HEK293 (cell line): ENCODE measurements around the gene GNB2.

Experiments
- KLF16 ChIP-seq: fragments of 450-650 bp; formaldehyde crosslinking; IDR thresholded peaks from 2 replicates; pipeline ENCODE4 v1.5.1; 2017; ENCODE audit warnings: missing biosample characterization, missing genetic modification characterization
- MZF1 ChIP-seq: fragments of 450-650 bp; formaldehyde crosslinking; IDR thresholded peaks from 2 replicates; pipeline ENCODE4 v1.5.1; 2017; ENCODE audit warnings: missing biosample characterization, missing genetic modification characterization, borderline replicate concordance
- PRDM1 ChIP-seq: fragments of 450-650 bp; formaldehyde crosslinking; IDR thresholded peaks from 2 replicates; pipeline ENCODE4; 2016; ENCODE audit warnings: missing biosample characterization, missing genetic modification characterization
- SP2 ChIP-seq: fragments of 450-650 bp; formaldehyde crosslinking; IDR thresholded peaks from 2 replicates; pipeline ENCODE4 v1.5.1; 2016; ENCODE audit warnings: missing biosample characterization, missing genetic modification characterization
- SP7 ChIP-seq: fragments of 450-650 bp; formaldehyde crosslinking; IDR thresholded peaks from 2 replicates; pipeline ENCODE4 v1.5.1; 2016; ENCODE audit warnings: missing biosample characterization, missing genetic modification characterization
- ZBTB17 ChIP-seq: fragments of 450-650 bp; formaldehyde crosslinking; IDR thresholded peaks from 2 replicates; pipeline ENCODE4 v1.5.1; 2016; ENCODE audit warnings: missing biosample characterization, missing genetic modification characterization
- ZNF19 ChIP-seq: fragments of 450-650 bp; formaldehyde crosslinking; IDR thresholded peaks from 2 replicates; pipeline ENCODE4; 2016; ENCODE audit warnings: missing biosample characterization, missing genetic modification characterization, low read depth
- ZNF221 ChIP-seq: fragments of 450-650 bp; formaldehyde crosslinking; IDR thresholded peaks from 2 replicates; pipeline ENCODE4 v1.5.1; 2017; ENCODE audit warnings: missing biosample characterization, missing genetic modification characterization, borderline replicate concordance
- ZNF302 ChIP-seq: fragments of 450-650 bp; formaldehyde crosslinking; IDR thresholded peaks from 2 replicates; pipeline ENCODE4 v1.5.1; 2016; ENCODE audit warnings: missing biosample characterization, missing genetic modification characterization, low read depth
- ZNF529 ChIP-seq: fragments of 450-650 bp; formaldehyde crosslinking; IDR thresholded peaks from 2 replicates; pipeline ENCODE4 v1.5.1; 2017; ENCODE audit warnings: missing genetic modification characterization, missing biosample characterization; ENCODE audit not compliant: insufficient replicate concordance
- ZNF549 ChIP-seq: fragments of 450-650 bp; IDR thresholded peaks from 2 replicates; pipeline ENCODE4 v1.5.1; 2018; ENCODE audit warnings: missing biosample characterization, missing genetic modification characterization, mild to moderate bottlenecking, inconsistent platforms, moderate library complexity
- ZNF558 ChIP-seq: fragments of 450-650 bp; formaldehyde crosslinking; IDR thresholded peaks from 2 replicates; pipeline ENCODE4 v1.5.1; 2016; ENCODE audit warnings: missing biosample characterization, missing genetic modification characterization
- ZNF610 ChIP-seq: fragments of 450-650 bp; formaldehyde crosslinking; IDR thresholded peaks from 2 replicates; pipeline ENCODE4 v1.5.1; 2016; ENCODE audit warnings: missing biosample characterization, missing genetic modification characterization, borderline replicate concordance
- ZNF621 ChIP-seq: fragments of 450-650 bp; formaldehyde crosslinking; IDR thresholded peaks from 2 replicates; pipeline ENCODE4 v1.5.1; 2017; ENCODE audit warnings: missing biosample characterization, missing genetic modification characterization
- ZNF624 ChIP-seq: fragments of 450-650 bp; formaldehyde crosslinking; IDR thresholded peaks from 2 replicates; pipeline ENCODE4 v1.5.1; 2017; ENCODE audit warnings: missing biosample characterization, missing genetic modification characterization
- ZNF626 ChIP-seq: fragments of 450-650 bp; sonication (Bioruptor Pico); formaldehyde crosslinking; IDR thresholded peaks from 2 replicates; pipeline ENCODE4 v1.5.1; 2018; ENCODE audit warnings: missing biosample characterization, missing genetic modification characterization, inconsistent platforms
- ZNF670 ChIP-seq: fragments of 450-650 bp; formaldehyde crosslinking; IDR thresholded peaks from 2 replicates; pipeline ENCODE4 v1.5.1; 2016; ENCODE audit warnings: missing biosample characterization, missing genetic modification characterization, low read depth
- ZNF785 ChIP-seq: fragments of 450-650 bp; formaldehyde crosslinking; IDR thresholded peaks from 2 replicates; pipeline ENCODE4 v1.5.1; 2016; ENCODE audit warnings: missing biosample characterization, missing genetic modification characterization
- TF ChIP-seq, protein P1 (sequence below): fragments of 450-650 bp; formaldehyde crosslinking; IDR thresholded peaks from 2 replicates; pipeline ENCODE4 v1.5.1; 2017; ENCODE audit warnings: missing biosample characterization, missing genetic modification characterization
- TF ChIP-seq, protein P2 (sequence below): sonication (generic); formaldehyde crosslinking; IDR thresholded peaks from 2 replicates; pipeline ENCODE4 v1.8.1; 2022; ENCODE audit warnings: mild to moderate bottlenecking, moderate library complexity, missing genetic modification reagents
- TF ChIP-seq, protein P3 (sequence below): fragments of 450-650 bp; formaldehyde crosslinking; IDR thresholded peaks from 2 replicates; pipeline ENCODE4 v1.5.1; 2016; ENCODE audit warnings: missing biosample characterization, missing genetic modification characterization
- TF ChIP-seq, protein P4 (sequence below): fragments of 450-650 bp; formaldehyde crosslinking; IDR thresholded peaks from 2 replicates; pipeline ENCODE4 v1.5.1; 2016; ENCODE audit warnings: missing biosample characterization, missing genetic modification characterization
- TF ChIP-seq, protein P5 (sequence below): fragments of 450-650 bp; formaldehyde crosslinking; IDR thresholded peaks from 2 replicates; pipeline ENCODE4 v1.5.0; 2017; ENCODE audit warnings: missing biosample characterization, missing genetic modification characterization, borderline replicate concordance
- TF ChIP-seq, protein P6 (sequence below): fragments of 450-650 bp; formaldehyde crosslinking; IDR thresholded peaks from 2 replicates; pipeline ENCODE4 v1.5.1; 2016; ENCODE audit warnings: missing biosample characterization, missing genetic modification characterization
- TF ChIP-seq, protein P7 (sequence below): fragments of 450-650 bp; formaldehyde crosslinking; IDR thresholded peaks from 2 replicates; pipeline ENCODE4 v1.5.1; 2016; ENCODE audit warnings: missing biosample characterization, missing genetic modification characterization

The GNB2 gene

DNA sequence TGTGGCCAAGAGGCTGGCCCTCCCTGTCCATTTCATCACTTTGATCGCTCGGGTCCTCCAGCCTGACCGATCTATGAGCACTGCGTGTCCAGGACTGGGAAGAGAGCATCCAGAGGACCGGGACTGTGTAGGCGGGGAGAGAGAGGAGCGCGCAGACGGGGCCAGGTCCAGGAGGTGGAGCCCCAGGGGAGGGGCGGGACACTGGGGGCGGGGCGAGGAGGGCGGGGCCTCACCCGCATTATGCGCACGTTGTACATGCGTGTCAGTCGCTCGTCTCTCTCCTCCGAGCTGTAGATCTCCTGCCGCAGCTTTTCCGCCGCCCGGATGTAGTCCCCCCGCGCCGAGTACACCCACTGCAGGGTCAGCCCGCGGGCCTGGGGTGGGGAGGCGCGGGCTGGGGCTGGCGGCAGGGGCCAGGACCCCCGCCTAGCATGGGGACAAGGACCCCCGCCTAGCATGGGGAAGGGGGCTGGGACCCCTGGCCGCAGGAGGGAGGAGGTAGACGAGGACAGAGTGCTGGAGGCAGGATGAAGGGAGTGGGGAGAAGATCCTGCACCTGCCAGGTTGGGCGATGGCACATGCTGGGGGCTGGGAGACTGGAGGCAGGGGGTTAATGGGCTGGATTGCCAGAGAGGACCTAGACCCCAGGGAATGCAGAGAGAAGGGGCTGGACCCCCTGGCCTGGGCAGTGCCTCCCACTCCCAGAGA lies 46.9 kb upstream of the GNB2 start (continued):
- TF ChIP-seq, protein P1, sequence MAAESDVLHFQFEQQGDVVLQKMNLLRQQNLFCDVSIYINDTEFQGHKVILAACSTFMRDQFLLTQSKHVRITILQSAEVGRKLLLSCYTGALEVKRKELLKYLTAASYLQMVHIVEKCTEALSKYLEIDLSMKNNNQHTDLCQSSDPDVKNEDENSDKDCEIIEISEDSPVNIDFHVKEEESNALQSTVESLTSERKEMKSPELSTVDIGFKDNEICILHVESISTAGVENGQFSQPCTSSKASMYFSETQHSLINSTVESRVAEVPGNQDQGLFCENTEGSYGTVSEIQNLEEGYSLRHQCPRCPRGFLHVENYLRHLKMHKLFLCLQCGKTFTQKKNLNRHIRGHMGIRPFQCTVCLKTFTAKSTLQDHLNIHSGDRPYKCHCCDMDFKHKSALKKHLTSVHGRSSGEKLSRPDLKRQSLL (tag by site-specific recombination), result no peak
- TF ChIP-seq ZNF558 (tag by site-specific recombination) (no peak), ZNF549 (no peak), ZNF785 (tag by site-specific recombination) (no peak), ZBTB17 (tag by site-specific recombination) (peak; percentile 75), ZNF626 (tag by site-specific recombination) (no peak), ZNF610 (tag by site-specific recombination) (no peak), ZNF621 (tag by site-specific recombination) (no peak), ZNF670 (tag by site-specific recombination) (no peak), ZNF624 (tag by site-specific recombination) (no peak), PRDM1 (tag by site-specific recombination) (no peak), MZF1 (tag by site-specific recombination) (no peak), SP2 (tag by site-specific recombination) (peak; percentile 83), ZNF302 (tag by site-specific recombination) (no peak), ZNF19 (tag by site-specific recombination) (no peak), SP7 (0 out of 2 replicates have a peak, but pooled peaks have one; percentile 19), ZNF529 (no peak), ZNF221 (tag by site-specific recombination) (no peak), KLF16 (tag by site-specific recombination) (peak; percentile 49; the same call in 1 of the 2 replicates)
- TF ChIP-seq, protein P2, sequence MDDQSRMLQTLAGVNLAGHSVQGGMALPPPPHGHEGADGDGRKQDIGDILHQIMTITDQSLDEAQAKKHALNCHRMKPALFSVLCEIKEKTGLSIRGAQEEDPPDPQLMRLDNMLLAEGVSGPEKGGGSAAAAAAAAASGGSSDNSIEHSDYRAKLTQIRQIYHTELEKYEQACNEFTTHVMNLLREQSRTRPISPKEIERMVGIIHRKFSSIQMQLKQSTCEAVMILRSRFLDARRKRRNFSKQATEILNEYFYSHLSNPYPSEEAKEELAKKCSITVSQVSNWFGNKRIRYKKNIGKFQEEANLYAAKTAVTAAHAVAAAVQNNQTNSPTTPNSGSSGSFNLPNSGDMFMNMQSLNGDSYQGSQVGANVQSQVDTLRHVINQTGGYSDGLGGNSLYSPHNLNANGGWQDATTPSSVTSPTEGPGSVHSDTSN (CRISPR knock-in tag), result no peak
- TF ChIP-seq, protein P3, sequence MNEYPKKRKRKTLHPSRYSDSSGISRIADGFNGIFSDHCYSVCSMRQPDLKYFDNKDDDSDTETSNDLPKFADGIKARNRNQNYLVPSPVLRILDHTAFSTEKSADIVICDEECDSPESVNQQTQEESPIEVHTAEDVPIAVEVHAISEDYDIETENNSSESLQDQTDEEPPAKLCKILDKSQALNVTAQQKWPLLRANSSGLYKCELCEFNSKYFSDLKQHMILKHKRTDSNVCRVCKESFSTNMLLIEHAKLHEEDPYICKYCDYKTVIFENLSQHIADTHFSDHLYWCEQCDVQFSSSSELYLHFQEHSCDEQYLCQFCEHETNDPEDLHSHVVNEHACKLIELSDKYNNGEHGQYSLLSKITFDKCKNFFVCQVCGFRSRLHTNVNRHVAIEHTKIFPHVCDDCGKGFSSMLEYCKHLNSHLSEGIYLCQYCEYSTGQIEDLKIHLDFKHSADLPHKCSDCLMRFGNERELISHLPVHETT (tag by site-specific recombination), result no peak
- TF ChIP-seq, protein P4, sequence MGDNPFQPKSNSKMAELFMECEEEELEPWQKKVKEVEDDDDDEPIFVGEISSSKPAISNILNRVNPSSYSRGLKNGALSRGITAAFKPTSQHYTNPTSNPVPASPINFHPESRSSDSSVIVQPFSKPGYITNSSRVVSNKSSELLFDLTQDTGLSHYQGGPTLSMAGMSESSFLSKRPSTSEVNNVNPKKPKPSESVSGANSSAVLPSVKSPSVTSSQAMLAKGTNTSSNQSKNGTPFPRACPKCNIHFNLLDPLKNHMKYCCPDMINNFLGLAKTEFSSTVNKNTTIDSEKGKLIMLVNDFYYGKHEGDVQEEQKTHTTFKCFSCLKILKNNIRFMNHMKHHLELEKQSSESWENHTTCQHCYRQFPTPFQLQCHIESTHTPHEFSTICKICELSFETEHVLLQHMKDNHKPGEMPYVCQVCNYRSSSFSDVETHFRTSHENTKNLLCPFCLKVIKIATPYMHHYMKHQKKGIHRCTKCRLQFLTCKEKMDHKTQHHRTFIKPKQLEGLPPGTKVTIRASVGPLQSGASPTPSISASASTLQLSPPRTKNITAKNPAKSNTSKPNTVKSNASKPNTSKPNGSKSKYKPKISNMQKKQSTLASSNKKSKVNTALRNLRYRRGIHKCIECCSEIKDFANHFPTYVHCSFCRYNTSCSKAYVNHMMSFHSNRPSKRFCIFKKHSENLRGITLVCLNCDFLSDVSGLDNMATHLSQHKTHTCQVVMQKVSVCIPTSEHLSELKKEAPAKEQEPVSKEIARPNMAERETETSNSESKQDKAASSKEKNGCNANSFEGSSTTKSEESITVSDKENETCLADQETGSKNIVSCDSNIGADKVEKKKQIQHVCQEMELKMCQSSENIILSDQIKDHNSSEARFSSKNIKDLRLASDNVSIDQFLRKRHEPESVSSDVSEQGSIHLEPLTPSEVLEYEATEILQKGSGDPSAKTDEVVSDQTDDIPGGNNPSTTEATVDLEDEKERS (tag by site-specific recombination), result no peak
- TF ChIP-seq, protein P5, sequence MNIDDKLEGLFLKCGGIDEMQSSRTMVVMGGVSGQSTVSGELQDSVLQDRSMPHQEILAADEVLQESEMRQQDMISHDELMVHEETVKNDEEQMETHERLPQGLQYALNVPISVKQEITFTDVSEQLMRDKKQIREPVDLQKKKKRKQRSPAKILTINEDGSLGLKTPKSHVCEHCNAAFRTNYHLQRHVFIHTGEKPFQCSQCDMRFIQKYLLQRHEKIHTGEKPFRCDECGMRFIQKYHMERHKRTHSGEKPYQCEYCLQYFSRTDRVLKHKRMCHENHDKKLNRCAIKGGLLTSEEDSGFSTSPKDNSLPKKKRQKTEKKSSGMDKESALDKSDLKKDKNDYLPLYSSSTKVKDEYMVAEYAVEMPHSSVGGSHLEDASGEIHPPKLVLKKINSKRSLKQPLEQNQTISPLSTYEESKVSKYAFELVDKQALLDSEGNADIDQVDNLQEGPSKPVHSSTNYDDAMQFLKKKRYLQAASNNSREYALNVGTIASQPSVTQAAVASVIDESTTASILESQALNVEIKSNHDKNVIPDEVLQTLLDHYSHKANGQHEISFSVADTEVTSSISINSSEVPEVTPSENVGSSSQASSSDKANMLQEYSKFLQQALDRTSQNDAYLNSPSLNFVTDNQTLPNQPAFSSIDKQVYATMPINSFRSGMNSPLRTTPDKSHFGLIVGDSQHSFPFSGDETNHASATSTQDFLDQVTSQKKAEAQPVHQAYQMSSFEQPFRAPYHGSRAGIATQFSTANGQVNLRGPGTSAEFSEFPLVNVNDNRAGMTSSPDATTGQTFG, result no peak
- TF ChIP-seq, protein P6, sequence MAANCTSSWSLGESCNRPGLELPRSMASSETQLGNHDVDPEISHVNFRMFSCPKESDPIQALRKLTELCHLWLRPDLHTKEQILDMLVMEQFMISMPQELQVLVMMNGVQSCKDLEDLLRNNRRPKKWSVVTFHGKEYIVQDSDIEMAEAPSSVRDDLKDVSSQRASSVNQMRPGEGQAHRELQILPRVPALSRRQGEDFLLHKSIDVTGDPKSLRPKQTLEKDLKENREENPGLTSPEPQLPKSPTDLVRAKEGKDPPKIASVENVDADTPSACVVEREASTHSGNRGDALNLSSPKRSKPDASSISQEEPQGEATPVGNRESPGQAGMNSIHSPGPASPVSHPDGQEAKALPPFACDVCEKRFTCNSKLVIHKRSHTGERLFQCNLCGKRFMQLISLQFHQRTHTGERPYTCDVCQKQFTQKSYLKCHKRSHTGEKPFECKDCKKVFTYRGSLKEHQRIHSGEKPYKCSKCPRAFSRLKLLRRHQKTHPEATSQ, result no peak
- TF ChIP-seq, protein P7, sequence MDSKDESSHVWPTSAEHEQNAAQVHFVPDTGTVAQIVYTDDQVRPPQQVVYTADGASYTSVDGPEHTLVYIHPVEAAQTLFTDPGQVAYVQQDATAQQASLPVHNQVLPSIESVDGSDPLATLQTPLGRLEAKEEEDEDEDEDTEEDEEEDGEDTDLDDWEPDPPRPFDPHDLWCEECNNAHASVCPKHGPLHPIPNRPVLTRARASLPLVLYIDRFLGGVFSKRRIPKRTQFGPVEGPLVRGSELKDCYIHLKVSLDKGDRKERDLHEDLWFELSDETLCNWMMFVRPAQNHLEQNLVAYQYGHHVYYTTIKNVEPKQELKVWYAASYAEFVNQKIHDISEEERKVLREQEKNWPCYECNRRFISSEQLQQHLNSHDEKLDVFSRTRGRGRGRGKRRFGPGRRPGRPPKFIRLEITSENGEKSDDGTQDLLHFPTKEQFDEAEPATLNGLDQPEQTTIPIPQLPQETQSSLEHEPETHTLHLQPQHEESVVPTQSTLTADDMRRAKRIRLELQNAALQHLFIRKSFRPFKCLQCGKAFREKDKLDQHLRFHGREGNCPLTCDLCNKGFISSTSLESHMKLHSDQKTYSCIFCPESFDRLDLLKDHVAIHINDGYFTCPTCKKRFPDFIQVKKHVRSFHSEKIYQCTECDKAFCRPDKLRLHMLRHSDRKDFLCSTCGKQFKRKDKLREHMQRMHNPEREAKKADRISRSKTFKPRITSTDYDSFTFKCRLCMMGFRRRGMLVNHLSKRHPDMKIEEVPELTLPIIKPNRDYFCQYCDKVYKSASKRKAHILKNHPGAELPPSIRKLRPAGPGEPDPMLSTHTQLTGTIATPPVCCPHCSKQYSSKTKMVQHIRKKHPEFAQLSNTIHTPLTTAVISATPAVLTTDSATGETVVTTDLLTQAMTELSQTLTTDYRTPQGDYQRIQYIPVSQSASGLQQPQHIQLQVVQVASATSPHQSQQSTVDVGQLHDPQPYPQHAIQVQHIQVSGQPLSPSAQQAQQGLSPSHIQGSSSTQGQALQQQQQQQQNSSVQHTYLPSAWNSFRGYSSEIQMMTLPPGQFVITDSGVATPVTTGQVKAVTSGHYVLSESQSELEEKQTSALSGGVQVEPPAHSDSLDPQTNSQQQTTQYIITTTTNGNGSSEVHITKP (tag by site-specific recombination), result no peak
